ENCODE results near the gene NANS. TPM values are rescaled to one million over a fixed set of nuclear protein-coding genes. Genes with fewer than 3 reads are reported as not detected.

Gene NANS
- total and polyA plus RNA-seq, 2 of the 13 experiments (the other 11 are each of a cell fraction or from before 2014, with no cell fraction given) = 86.9 to 203 TPM

- TF ChIP-seq ZNF564 (CRISPR knock-in tag; IDR thresholded peaks at IDR 0.05) (no peak), ADNP (CRISPR knock-in tag; IDR thresholded peaks at IDR 0.05) (no peak), HMGXB4 (CRISPR knock-in tag; IDR thresholded peaks at IDR 0.05; ENCODE audit: borderline replicate concordance in 1 of 2, low read depth in 1 of 2) (peak; percentile 44 to 88; a peak in 3 of 4 replicates), GATA4 (IDR thresholded peaks at IDR 0.05; ENCODE audit: borderline replicate concordance, low read depth) (no peak), NPAS2 (CRISPR knock-in tag; IDR thresholded peaks at IDR 0.05; ENCODE audit: borderline replicate concordance) (no peak), DNMT3B (CRISPR knock-in tag; conservative IDR thresholded peaks at IDR 0.05) (no peak), ZNF550 (CRISPR knock-in tag; IDR thresholded peaks at IDR 0.05; ENCODE audit: borderline replicate concordance) (peak; percentile 78; the same call in 1 of the 2 replicates), ZNF597 (CRISPR knock-in tag; IDR thresholded peaks at IDR 0.05) (no peak), MEIS1 (CRISPR knock-in tag; IDR thresholded peaks at IDR 0.05; ENCODE audit: borderline replicate concordance) (0 out of 2 replicates have a peak, but pooled peaks have one; percentile 20), SUZ12 (IDR thresholded peaks at IDR 0.05; ENCODE audit: low read depth, low read length) (no peak), GTF3A (CRISPR knock-in tag; conservative IDR thresholded peaks at IDR 0.05) (no peak), NKX3-1 (CRISPR knock-in tag; IDR thresholded peaks at IDR 0.05) (no peak), AGO1 (IDR thresholded peaks at IDR 0.05; ENCODE audit: low read depth, low read length, poor library complexity, severe bottlenecking) (peak; percentile 31), MTF1 (CRISPR knock-in tag; IDR thresholded peaks at IDR 0.05) (no peak), ZBTB4 (CRISPR knock-in tag; IDR thresholded peaks at IDR 0.05; ENCODE audit: borderline replicate concordance) (peak; percentile 72; the same call in 1 of the 2 replicates), ZNF556 (CRISPR knock-in tag; IDR thresholded peaks at IDR 0.05; ENCODE audit: borderline replicate concordance) (0 out of 2 replicates have a peak, but pooled peaks have one; percentile 43), ATAD3A (CRISPR knock-in tag; IDR thresholded peaks at IDR 0.05) (no peak), REST (IDR thresholded peaks at IDR 0.05; ENCODE audit: borderline replicate concordance in 1 of 2, low read depth in 1 of 2, low read length in 2 of 2) (no peak)
These were observed 62.4 kb downstream of the NANS start, which contains the start of gene TRIM14 (continued) for GRCh38 chr9:98118640-98119601.

Data from HepG2 (cell line).